DMS 273 treated with DMSO at 0.1 percent for 48 hours (cell line): ENCODE results near the gene CCR6.
"Not testable (repeated sequence)": the region's sequence is repeated elsewhere in the genome, so short reads cannot be mapped to it uniquely, and the experiment has no call there.

ENCODE experiments used
- DNase-seq: peaks from one replicate; lab custom pipeline; 2025; lab: John Stamatoyannopoulos, UW

Gene CCR6

DNA sequence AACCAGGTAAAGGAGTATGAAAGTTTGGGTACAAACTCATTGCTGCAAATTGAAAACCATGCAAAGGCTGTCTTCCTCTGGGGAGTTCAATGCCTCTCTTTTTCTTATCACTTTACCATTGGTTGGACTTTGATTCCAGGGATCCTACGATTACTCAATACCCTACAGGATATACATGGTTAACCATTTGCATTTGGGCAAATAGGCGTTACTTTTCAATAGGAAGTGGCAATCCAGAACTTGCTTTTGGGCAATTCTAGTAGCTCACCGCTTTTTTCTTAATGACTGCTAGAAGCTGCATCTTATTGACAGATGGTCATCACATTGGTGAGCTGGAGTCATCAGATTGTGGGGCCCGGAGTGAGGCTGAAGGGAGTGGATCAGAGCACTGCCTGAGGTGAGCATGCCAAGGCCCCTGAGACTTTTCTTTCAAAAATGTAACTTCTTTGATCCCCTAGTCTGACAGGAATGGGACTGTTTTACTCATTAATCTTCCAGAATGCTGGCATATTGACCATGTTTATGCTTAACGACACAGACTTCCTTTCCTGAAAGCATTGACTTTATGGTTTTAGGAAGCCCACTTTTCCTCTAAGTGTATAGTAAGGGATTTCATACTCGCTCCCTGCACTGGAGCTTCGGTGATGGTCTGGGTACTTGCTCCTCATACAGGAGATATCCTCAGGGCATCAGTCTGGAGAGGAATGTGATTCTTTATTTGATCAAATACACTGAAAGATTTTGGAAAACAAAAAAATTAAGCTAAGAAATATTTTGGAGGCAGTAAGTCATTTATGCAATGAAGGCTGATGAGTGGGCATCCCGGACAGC is at the start of gene CCR6:
Gene CCR6 (plus strand): TSS at position 270 of the 831 bp plus-strand sequence. CDS start 13,039 bp downstream, outside the sequence.
- DNase-seq = no peak

GRCh38 chr6:167073679-167074274 is 49.1 kb upstream of the CCR6 start:
- DNase-seq = no peak

DNA sequence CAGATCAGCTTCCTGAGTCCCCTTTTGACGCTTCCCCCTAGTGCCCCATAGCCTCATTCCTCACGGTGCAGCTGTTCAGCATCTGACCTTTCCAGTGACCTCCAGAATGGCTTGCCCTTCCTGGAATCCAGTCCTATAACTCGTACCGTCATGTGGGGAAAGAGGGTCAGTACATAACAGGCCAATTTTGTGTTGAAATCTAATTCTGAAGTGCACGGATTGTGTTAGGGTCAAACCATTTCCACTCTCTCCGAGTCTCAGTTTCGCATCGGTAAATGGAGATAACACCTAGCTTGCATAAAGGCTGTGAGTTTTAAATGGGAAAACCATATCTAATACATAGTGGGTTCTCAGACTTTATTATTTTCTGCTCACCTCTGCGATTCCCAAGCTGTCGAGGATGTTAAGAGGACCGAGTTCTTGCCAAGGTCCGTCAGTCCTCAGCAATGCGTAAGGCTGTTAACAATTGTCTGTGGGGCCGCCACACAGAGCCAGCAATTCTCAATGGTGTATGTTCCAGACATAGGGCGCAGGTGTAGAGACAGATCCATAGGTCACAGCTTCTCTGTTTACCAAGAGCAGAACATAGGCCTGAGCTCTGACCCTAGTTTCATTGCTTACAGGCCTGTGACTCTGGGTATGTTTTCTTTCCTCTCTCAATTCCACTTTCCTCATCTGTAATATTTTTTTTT is 45.5 kb upstream of the CCR6 start:
- DNase-seq = no peak

GRCh38 chr6:167078745-167079144 is 44.2 kb upstream of the CCR6 start:
- no peak for DNase-seq

GRCh38 chr6:167079853-167080297 is 43.0 kb upstream of the CCR6 start:
- no peak for DNase-seq

DNA sequence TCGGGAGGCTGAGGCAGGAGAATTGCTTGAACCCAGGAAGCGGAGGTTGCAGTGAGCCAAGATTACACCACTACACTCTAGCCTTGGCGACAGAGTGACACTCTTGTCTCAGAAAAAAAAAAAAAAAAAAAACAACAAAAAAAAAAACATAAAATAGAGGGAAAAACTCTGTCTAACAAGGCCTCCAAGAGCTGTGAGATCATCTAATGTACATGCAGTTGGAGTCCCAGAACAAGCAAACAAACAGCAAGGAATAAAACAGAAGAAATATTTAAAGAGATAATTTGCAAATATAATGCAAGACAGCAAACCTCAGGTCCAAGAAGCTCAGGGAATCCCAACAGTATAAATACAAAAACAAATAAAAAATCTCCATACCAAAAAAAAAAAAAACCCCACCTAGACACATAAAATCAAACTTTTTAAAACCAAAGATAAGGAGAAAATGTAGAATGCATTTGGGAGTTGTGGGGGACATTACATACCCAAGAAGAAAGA is 35.0 kb upstream of the CCR6 start:
- no peak for DNase-seq

- DNase-seq = not testable (repeated sequence)
Observed at GRCh38 chr6:167088741-167089140, 34.2 kb upstream of the CCR6 start.

DNA sequence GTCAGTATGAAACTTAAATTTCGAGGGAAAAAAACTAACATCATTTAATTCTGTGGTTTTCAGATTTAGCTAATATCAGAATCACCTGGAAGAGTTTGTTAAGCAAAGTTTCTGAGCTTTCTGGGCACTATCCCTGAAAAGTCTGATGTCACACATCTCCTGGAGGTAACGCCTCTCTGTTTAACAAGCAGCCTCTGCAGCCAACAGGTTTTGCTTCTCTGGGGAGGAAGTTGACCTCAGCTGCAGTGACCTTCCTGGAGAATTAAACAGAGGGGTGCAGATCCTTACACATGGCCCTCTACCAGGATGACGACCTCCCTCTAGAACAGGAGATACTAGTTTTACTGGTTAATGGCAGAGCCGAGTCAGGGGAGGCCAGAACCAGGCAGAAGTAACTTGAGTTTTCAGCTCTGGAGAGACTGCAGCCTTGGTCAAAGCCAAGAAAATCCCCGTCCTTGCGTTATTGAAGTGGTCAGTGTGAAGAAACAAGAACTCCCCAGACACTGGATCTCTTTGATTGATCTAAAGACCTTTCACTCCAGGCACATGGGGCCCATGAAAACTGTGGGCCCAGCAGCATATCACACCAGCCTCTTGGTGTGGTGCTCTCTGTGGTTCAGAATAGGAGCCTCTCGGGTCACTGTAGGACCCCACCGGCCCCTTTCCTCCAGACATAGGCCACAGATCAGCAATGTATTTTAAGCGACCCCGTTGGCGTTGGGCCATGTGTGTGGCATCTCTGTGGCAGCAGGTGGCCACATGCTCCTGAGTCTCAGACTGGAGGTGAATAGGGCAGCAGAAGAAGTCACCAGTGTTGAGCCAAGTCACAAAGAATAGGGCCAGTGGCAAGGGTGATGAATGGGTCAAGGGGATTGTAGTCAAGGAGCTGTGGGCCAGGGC is 33.4 kb upstream of the CCR6 start:
- DNase-seq = no peak

- DNase-seq = no peak
Observed at GRCh38 chr6:167090171-167090570, 32.7 kb upstream of the CCR6 start.

GRCh38 chr6:167091026-167091804 is 31.7 kb upstream of the CCR6 start:
- DNase-seq = no peak

GRCh38 chr6:167091805-167092107 is 31.1 kb upstream of the CCR6 start:
- no peak for DNase-seq

DNA sequence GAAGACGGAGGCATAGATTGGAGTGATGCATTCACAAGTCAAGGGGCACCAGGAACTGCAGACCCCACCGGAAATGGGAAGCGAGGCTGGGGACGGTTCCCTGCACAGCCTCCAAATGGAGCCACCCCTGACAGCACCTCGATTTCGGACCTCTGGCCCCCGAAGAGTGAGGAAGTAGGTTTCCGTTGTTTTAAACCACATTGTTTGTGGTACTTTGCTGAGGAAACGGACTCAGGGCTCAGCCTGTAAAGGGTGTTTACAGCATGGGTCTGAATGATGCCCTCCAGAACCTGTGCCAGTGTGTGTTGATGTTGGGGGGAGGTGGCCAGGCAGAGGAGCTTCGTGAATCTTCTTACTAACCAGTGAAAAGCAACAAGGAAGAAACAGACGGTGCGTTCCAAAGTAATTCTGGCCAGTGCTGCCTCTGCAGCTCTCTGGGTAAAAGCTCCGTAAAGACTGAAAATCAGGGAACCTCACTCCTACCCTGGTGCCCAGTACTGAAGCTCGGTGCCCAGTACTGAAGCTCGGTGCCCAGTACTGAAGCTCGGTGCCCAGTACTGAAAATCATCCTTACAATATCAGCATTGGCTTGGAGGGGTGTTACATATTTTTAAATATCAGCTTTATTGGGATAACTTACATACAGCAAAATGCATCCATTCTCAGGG is 30.1 kb upstream of the CCR6 start:
- DNase-seq = no peak

- DNase-seq = no peak
Observed at GRCh38 chr6:167093406-167093921, 29.4 kb upstream of the CCR6 start.

DNA sequence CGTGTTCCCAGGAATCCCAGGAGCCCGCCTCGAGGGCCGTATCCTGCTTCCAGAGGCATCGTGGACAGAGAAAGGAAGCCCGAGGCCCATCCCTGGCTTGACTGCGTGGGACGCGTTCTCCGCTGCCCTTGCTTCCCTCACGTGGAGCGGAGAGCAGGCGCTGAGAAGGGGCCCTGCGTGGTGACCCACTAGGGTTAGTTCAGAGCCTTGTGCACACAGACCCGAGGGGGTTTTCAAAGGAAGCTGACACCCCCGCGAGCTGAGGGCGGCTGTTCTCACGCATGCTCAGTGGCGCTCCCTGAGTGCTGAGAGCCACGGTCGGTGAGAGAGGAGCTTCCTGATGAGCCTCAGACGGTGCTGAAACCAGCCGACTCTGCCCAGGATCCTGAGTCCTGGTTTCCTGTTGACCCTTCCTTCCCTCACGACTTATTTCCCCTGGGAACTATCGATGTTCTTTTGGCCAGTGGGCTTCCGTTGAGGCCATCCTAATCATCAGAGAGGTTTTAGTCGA is 28.9 kb upstream of the CCR6 start:
- no peak for DNase-seq

- DNase-seq = no peak
Observed at GRCh38 chr6:167094436-167094819, 28.5 kb upstream of the CCR6 start.

GRCh38 chr6:167094820-167095637 is 27.9 kb upstream of the CCR6 start:
- no peak for DNase-seq

GRCh38 chr6:167095888-167096287 is 27.0 kb upstream of the CCR6 start:
- no peak for DNase-seq

DNA sequence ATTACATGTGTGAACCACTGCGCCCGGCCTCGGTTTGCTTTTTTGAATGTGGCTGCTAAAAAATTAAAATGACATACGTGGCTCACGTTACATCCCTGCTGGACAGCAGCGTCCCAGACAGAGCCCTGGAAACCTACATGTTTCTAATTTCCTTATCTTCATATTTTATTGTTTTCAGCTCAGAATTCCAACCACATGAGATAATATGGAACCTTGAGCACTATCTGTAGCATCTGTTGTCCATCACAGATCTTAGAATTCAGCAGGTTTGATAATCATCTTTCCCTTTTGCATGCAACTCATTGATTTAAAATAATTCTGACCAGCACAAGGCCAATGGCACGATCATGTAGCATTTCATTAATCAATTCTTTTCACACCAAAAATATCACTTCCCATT is 25.9 kb upstream of the CCR6 start:
- DNase-seq = no peak

- no peak for DNase-seq
Observed at GRCh38 chr6:167097770-167098169, 25.1 kb upstream of the CCR6 start.
